Breast epithelium (tissue), 4 donors: ENCODE results near the gene PNMA6A. TPM values are rescaled to one million over a fixed set of nuclear protein-coding genes. Genes with fewer than 3 reads are reported as not detected.
"Not testable (repeated sequence)": the region's sequence is repeated elsewhere in the genome, so short reads cannot be mapped to it uniquely, and the experiment has no call there.

Experiments used
- DNase-seq, 2 donors: peaks; one replicate each; pipeline ENCODE4 v3.0.0-alpha.2; 2019; ENCODE audit warnings: low spot score in 2 of 2
- H3K27ac ChIP-seq, 2 donors: fragments of 200-600 bp; sonication (generic) in 1 of 2; one replicate each; pipeline ENCODE4 v1.5.1; 2016 to 2019; ENCODE audit warnings: mild to moderate bottlenecking in 1 of 2
- H3K27me3 ChIP-seq, 2 donors: fragments of 200-600 bp; sonication (generic) in 1 of 2; one replicate each; pipeline versions ENCODE4 v1.5.1 to v1.6.0; 2017 to 2019; ENCODE audit warnings: control low read depth in 1 of 2, mild to moderate bottlenecking in 1 of 2
- H3K36me3 ChIP-seq: fragments of 200-600 bp; one replicate; pipeline ENCODE4 v1.5.1; 2019
- H3K4me1 ChIP-seq, 2 donors: fragments of 200-600 bp; sonication (generic); one replicate each; pipeline ENCODE4 v1.5.1; 2016 to 2019; ENCODE audit warnings: control low read depth in 1 of 2
- H3K4me3 ChIP-seq, 3 donors: fragments of 200-600 bp; sonication (generic); 1 replicate in 2 of 3; 2 replicates in 1 of 3; pipeline ENCODE4 v1.5.1; 2016 to 2019; ENCODE audit warnings: mild to moderate bottlenecking in 3 of 3, moderate library complexity in 2 of 3
- H3K9me3 ChIP-seq, 2 donors: fragments of 200-600 bp; sonication (generic) in 1 of 2; one replicate each; pipeline ENCODE4 v1.5.1; 2016 to 2019; ENCODE audit warnings: control low read depth in 1 of 2
- POLR2A ChIP-seq: fragments of 450-650 bp; IDR thresholded peaks from one replicate; pipeline ENCODE4 v1.6.1; 2016; ENCODE audit warnings: antibody characterized with exemption, mild to moderate bottlenecking, moderate library complexity
- POLR2AphosphoS5 ChIP-seq, 3 donors: sonication (generic); formaldehyde crosslinking; IDR thresholded peaks; one replicate each; pipeline ENCODE4 v1.6.1; 2017; ENCODE audit warnings: antibody characterized with exemption in 3 of 3
- intact Hi-C: fragments of 100-400 bp; cut with DNase I; formaldehyde crosslinking; loops from one replicate; pipeline ENCODE4 v1.15.1; 2023; ENCODE audit warnings: low total_unique reads
- total RNA-seq, 3 donors: library from RNA; depleted of rRNA; stranded (reverse); fragments of >200 nt; gene quantifications; one replicate each; pipeline ENCODE4 v1.1.0, GENCODE V29; 2016
- TF ChIP-seq, protein P1 (sequence below), 3 donors: fragments of 450-650 bp; IDR thresholded peaks; one replicate each; pipeline ENCODE4 v1.5.1; 2016 to 2017; ENCODE audit warnings: antibody characterized with exemption in 3 of 3, mild to moderate bottlenecking in 3 of 3, moderate library complexity in 3 of 3

PNMA6A gene
- 1 to 10 TPM in 1 of 3 donors, under 1 TPM in 2; 0.33 to 1.8 (median 0.73) TPM for total RNA-seq

DNA sequence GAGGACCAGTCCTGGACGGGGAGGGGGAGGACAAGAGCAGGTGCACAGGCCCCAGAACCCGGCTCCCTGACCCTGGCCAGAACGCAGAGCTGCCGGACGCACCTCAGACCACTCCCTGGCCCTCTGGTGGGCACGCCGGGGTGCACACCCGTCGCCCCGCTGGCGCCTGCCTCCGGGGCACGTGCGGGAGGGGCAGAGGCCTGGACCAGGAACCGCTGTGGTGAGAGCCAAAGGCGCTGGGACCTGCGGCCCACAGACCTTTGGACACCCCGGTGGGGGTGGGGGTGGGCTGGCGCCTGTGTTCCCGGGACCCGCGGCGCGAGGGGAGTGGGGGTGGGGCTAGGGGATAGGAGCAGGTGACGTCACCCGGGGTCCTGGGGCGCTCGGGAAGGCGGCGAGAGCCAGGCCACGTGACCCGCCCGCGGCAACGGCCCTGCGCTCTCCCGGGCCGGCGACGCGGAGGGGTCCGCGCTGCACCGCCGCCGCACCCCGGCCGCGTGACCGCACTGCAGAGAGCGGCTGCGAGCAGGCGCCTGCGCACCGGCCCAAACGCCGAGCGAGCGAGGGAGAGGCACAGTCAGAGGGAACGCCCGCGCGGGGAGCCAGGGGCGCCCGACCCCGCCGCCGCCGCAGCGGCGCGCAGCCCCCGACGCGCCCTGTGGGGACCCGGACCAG lies at the start of gene PNMA6A:
PNMA6A (plus strand) TSS at position 546 of the 675 bp plus-strand sequence. CDS start 609 bp downstream, outside the sequence.
- intact Hi-C loops, DNase-seq, H3K4me1 ChIP-seq, H3K4me3 ChIP-seq, H3K9me3 ChIP-seq, H3K27ac ChIP-seq, H3K36me3 ChIP-seq: not testable (repeated sequence)
- H3K27me3 ChIP-seq, result peaks cover 0 to 13% of the 10 kb centered on the region in 2 donors

DNA sequence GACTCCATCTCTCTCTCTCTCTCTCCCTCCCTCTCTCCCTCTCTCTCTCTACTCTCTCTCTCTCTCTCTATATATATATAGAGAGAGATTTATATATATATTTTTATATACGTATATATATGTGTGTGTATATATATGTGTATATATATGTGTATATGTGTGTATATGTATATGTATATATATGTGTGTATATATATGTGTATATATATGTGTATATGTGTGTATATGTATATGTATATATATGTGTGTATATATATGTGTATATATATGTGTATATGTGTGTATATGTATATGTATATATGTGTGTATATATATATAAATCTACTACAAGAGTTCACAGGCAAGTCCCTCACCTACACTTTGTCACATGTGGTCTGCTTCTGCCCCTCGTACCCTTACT lies 45.8 kb upstream of the PNMA6A start:
- H3K36me3 ChIP-seq, H3K4me3 ChIP-seq, intact Hi-C loops, DNase-seq, H3K27ac ChIP-seq, H3K4me1 ChIP-seq, H3K9me3 ChIP-seq: not testable (repeated sequence)
- peaks cover 0 to 55% of the 10 kb centered on the region in 2 donors for H3K27me3 ChIP-seq

DNA sequence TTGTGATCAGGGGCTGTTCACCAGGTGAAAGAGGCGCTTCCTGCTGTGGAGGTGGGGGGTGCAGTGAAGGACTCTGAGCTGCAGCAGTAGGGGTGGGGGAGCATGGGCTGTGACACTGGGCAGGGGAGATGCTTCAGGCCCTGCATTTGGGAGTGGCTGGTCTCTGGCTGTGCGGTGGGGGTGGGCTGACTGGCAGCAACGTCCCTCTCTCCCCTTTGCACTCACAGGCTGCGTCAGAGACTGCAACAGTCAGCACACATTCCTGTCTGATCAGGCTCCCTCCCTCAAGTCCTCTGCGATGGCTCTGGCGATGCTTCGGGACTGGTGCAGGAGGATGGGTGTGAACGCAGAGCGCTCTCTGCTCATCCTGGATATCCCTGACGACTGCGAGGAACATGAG lies 43.8 kb upstream of the PNMA6A start:
- H3K4me1 ChIP-seq, intact Hi-C loops: not testable (repeated sequence)

DNA sequence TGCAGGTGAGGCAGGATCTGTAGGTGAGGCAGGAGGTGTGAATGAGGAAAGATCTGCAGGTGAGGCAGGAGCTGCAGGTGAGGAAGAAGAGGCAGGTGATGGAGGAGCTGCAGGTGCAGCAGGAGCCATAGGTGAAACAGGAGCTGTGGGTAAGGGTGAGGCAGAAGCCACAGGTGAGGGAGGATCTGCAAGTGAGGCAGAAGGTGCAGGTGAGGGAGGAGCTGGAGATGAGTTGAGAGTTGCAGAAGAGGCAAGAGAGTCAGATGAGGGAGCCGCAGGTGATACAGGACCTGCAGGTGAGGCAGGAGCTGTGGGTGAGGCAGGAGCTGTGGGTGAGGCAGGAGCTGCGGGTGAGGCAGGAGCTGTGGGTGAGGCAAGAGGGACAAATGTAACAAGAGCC lies 43.1 kb upstream of the PNMA6A start:
- H3K36me3 ChIP-seq, result no peaks in the 10 kb centered on the region
- DNase-seq, result no peak
- no peak for TF ChIP-seq POLR2AphosphoS5 (IDR thresholded peaks at IDR 0.05)
- TF ChIP-seq POLR2A, result no peak
- TF ChIP-seq, protein P1, sequence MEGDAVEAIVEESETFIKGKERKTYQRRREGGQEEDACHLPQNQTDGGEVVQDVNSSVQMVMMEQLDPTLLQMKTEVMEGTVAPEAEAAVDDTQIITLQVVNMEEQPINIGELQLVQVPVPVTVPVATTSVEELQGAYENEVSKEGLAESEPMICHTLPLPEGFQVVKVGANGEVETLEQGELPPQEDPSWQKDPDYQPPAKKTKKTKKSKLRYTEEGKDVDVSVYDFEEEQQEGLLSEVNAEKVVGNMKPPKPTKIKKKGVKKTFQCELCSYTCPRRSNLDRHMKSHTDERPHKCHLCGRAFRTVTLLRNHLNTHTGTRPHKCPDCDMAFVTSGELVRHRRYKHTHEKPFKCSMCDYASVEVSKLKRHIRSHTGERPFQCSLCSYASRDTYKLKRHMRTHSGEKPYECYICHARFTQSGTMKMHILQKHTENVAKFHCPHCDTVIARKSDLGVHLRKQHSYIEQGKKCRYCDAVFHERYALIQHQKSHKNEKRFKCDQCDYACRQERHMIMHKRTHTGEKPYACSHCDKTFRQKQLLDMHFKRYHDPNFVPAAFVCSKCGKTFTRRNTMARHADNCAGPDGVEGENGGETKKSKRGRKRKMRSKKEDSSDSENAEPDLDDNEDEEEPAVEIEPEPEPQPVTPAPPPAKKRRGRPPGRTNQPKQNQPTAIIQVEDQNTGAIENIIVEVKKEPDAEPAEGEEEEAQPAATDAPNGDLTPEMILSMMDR (IDR thresholded peaks at IDR 0.05), result no peak
- intact Hi-C loops, result no loop called here
- H3K27ac ChIP-seq, result no peak overlapping the region
- no peaks in the 10 kb centered on the region for H3K4me1 ChIP-seq
- H3K9me3 ChIP-seq, result peaks cover 0 to 5% of the 10 kb centered on the region in 2 donors
- H3K27me3 ChIP-seq, result peaks cover 0 to 52% of the 10 kb centered on the region in 2 donors
- H3K4me3 ChIP-seq, result no peak overlapping the region

More for the DNA sequence above, 43.8 kb upstream of the PNMA6A start:
- not testable (repeated sequence) for H3K36me3 ChIP-seq, H3K4me3 ChIP-seq, H3K27ac ChIP-seq, DNase-seq, H3K9me3 ChIP-seq
- H3K27me3 ChIP-seq, result peaks cover 0 to 59% of the 10 kb centered on the region in 2 donors

DNA sequence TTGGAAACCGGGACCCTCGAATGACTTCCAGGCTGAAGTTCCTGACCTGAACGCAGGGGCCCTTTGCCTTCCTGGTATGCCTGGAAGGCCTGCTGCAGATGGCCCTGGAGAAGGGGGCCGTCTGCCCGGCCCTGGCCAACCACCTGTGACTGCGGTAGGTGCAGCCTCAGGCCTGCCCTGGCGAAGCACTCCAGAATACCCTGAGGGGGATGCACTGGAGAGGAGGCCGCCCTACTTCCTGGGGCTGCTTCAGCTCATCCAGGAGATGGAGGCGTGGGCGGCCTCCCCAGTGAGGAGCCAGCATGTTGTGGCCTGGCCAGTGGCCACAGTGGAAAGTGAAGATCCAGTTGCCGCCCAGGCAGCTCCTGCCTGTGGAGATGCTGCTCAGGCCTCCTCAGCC lies 42.4 kb upstream of the PNMA6A start:
- no peak overlapping the region for H3K4me3 ChIP-seq
- peaks cover 0 to 5% of the 10 kb centered on the region in 2 donors for H3K9me3 ChIP-seq
- peak in 1 of 2 donors; percentile 20 for DNase-seq
- intact Hi-C loops, result no loop called here
- H3K27ac ChIP-seq, result no peak overlapping the region
- H3K36me3 ChIP-seq, result no peaks in the 10 kb centered on the region
- TF ChIP-seq POLR2AphosphoS5 (IDR thresholded peaks at IDR 0.05) (no peak), POLR2A (no peak)
- TF ChIP-seq, protein P1 (IDR thresholded peaks at IDR 0.05), result no peak
- H3K4me1 ChIP-seq, result no peaks in the 10 kb centered on the region
- H3K27me3 ChIP-seq, result peaks cover 0 to 48% of the 10 kb centered on the region in 2 donors

DNA sequence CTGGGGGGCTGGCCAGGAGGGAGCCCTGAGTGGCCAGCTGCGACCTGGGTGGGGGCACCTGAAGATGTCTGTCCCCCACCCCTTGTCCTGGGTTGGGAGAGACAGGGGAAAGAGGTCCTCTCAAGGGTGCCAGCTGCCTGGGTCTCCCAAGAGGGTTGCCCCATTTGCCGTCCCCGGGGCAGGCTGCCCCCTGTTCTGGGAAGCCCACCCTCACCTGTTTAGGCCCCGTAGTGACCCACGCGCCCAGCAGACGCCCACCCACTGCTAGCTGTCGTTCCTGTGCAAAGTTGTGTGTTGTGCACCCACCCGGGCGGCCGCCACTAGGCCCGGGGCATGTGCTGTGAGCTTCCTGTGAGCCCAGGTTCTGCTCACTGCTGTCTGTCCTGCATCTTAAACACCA lies 41.5 kb upstream of the PNMA6A start:
- no peak overlapping the region for H3K27ac ChIP-seq
- intact Hi-C loops, result no loop called here
- H3K36me3 ChIP-seq, result no peaks in the 10 kb centered on the region
- DNase-seq, result no peak
- peaks cover 0 to 50% of the 10 kb centered on the region in 2 donors for H3K27me3 ChIP-seq
- no peak for TF ChIP-seq POLR2AphosphoS5 (IDR thresholded peaks at IDR 0.05)
- TF ChIP-seq, protein P1 (IDR thresholded peaks at IDR 0.05), result no peak
- TF ChIP-seq POLR2A, result no peak
- H3K4me1 ChIP-seq, result no peaks in the 10 kb centered on the region
- no peak overlapping the region for H3K4me3 ChIP-seq
- H3K9me3 ChIP-seq, result peaks cover 0 to 5% of the 10 kb centered on the region in 2 donors
